NCI-H446 (cell line): ENCODE measurements around the gene CARNS1.

Experiments used
- DNase-seq, 2 experiments: peaks; one replicate each; lab custom pipeline; 2025; lab: John Stamatoyannopoulos, UW

The CARNS1 gene

GRCh38 chr11:67428052-67429001 is 12.8 kb downstream of the CARNS1 start, which contains the start of gene RPS6KB2:
RPS6KB2 (plus strand) TSS chr11:67428494; CDS start chr11:67428546, 52 bp downstream.
- peak; percentile 97 to 99 for DNase-seq

- DNase-seq = no peak
Observed at GRCh38 chr11:67429038-67429668, 13.7 kb downstream of the CARNS1 start.

DNA sequence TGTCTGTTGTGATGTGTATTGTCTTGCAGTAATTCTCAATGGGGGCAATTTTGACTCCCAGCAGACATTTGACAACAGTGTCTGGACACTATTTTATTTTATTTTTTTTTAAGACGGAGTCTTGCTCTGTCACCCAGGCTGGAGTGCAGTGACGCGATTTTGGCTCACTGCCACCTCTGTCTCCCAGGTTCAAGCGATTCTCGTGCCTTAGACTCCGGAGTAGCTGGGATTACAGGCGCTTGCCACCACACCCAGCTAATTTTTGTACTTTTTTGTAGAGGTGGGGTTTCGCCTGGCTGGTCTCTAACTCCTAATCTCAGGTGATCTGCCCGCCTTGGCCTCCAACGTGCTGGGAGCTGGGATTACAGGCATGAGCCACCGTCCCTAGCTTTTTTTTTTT is 14.2 kb downstream of the CARNS1 start:
- DNase-seq = no peak

DNA sequence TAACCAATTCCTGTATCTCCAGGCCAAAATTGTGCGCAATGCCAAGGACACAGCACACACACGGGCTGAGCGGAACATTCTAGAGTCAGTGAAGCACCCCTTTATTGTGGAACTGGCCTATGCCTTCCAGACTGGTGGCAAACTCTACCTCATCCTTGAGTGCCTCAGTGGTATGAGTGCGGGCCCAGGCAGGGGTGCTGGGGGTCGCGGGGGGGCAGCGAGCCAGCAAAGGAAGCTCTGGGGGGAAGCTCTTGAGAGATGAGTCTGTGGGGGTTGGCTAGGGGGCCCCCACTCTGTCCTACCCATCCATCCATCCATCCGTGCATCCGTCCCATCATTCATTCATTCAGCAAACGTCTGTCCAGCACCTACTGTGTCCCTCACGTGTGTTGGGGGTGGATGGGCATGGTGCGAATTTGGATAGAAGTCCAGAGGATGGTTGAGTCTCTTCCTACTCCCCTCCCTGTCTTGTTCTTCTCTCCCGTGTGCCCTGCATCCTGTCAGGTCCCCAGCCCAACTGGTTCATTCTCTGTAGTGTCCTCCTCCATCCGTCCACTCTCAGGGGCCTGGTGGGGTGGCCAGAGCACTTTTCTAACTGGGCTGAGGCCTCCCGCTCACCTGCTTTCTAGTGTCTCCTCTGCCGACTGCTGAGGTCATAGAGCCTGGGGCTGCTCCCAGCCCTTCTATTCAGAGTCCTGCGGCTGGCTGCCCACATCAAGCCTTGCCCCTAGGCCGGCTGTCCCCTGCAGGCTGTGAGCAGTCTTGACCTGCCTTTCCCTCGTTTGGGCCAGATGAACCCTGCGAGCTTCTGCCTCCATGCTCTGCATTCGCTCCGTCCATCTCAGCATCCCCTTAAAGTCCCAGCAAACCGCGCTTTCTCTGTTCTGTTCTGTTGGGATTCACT is 16.1 kb downstream of the CARNS1 start:
- no peak for DNase-seq

- DNase-seq = no peak
Observed at GRCh38 chr11:67432655-67433349, 17.3 kb downstream of the CARNS1 start.

GRCh38 chr11:67433536-67434394 is 18.3 kb downstream of the CARNS1 start:
- DNase-seq = no peak

DNA sequence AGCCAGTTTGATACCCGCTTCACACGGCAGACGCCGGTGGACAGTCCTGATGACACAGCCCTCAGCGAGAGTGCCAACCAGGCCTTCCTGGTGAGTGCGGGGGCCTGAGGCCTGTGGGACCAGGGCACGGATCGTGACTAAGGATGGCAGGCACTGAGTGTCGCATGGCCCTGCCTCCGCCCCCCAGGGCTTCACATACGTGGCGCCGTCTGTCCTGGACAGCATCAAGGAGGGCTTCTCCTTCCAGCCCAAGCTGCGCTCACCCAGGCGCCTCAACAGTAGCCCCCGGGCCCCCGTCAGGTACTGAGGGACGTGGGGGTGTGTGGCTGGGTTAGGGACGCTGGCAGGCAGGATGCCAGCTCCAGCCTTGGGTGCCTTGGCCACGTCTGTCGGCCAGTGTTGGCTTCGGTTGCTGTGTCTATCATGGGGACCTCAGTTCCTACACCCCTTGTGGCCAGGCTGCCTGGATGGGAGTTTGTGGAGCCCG is 19.0 kb downstream of the CARNS1 start:
- no peak for DNase-seq

DNA sequence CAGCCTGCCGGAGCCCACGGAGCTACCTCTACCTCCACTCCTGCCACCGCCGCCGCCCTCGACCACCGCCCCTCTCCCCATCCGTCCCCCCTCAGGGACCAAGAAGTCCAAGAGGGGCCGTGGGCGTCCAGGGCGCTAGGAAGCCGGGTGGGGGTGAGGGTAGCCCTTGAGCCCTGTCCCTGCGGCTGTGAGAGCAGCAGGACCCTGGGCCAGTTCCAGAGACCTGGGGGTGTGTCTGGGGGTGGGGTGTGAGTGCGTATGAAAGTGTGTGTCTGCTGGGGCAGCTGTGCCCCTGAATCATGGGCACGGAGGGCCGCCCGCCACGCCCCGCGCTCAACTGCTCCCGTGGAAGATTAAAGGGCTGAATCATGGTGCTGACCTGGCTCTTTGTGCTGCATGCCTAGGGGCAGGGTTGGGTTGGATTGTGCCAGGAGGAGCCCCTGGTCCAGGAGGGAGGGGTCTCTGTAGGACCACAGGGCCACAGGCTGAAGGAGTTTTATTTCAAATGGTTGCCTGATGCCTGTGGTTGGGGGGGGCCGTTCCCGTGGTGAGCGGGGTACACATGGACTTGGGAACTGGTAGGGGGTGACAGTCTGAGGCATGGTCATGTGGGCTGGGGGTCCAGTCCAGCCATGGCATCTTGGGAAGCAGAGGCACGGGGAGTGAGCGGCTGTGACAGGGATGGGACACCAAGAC is 19.7 kb downstream of the CARNS1 start:
- DNase-seq = no peak

GRCh38 chr11:67435727-67436458 is 20.4 kb downstream of the CARNS1 start:
- DNase-seq = no peak

DNA sequence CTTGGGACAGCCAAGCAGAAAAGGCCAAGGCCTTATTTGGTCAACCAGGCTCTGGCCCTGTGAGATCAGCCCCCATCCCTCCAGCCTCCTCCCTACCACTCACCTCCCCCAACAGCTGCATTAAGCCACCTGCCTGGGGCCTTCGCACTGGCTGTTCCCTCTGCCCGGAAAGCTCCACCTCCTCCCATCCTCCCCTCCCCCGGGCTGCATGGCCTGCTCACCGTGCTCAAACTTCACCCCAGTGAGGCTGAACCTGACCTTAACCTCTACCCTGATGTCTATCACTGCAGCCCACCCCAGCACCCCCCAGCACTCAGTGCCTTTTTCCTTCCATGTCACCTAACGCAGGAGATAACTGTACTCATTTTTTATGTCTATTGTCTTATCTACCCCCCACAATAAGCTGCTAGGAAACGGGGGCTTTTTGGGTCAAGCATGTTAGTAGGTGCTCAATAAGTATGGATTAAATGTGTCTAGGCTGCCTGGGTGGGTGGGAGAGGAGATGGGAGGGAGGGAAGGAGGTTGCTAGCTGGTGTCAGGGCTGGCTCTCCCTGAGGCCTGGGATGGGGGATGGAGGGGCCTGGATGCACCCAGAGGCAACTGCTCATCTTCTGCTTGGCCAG is 21.1 kb downstream of the CARNS1 start:
- DNase-seq = no peak

- no peak for DNase-seq
Observed at GRCh38 chr11:67437082-67437808, 21.8 kb downstream of the CARNS1 start, which contains the start of gene PTPRCAP. PTPRCAP (minus strand) TSS chr11:67437682; CDS start chr11:67437619, 63 bp downstream.

DNA sequence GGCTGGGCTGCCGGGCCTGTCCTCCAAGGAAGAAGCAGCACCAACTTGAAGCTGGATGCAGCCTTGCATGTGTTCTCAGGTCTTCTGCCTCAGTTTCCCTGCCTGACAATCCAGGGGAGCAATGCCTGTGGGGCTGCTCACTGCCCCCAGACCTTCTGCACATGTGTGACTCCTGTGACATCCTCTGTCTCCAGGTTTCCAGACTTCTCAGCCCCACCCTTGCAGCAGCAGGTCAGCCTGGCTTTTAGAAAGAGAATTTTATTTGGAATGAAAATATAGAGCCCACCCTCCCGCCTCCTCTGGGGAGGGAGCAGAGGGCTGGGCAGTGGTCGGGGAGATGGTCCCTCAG is 22.3 kb downstream of the CARNS1 start:
- DNase-seq = no peak

DNA sequence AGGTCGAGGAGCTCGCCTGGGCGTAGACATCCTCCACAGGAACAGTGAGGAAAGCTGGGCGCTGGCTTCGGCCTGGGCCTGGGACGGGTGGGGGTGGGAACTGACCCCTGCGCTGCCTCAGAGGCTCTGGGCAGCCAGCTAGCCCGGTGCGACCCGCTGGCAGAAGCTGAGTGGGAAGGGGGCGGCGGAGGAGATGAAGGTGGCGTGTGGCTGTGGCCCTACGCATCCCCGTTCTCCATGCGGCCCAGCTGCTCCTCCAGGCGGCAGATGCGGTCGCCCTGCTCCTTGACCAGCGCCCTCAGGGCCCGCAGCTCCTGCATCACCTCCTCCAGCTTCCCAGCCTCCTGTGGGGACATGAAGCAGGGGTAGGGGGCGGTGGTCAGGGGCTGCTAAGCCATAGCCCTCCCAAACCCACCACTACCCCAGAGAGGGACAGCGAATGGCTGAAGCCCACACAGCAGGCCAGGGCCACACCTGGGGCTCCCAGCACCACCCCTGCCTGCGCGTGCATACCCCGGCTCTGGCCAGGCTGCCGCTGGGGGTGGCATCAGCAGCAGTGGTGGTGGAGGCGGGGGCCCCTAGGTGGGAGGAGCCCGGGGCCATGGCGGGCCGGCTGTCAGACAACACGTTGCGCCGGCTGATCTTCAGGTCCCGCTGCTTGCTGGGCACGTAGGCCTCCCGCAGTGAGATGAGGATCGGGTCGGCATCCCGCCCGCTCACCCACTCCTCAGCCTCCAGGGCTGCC is 22.9 kb downstream of the CARNS1 start:
- no peak for DNase-seq

GRCh38 chr11:67439321-67440228 is 24.1 kb downstream of the CARNS1 start:
- no peak for DNase-seq

- DNase-seq = no peak
Observed at GRCh38 chr11:67440229-67441097, 25.0 kb downstream of the CARNS1 start.
